GM06990 (cell line): ENCODE data around the gene CCDC171.
A peak's percentile ranks its signal among the peaks of the same experiment; 100 is the strongest.

Experiments
- DNase-seq: peaks from one replicate; pipeline ENCODE4 v3.0.0-alpha.2; 2011; ENCODE audit not compliant: insufficient read length; ENCODE audit errors: extremely low read depth
- H3K27me3 ChIP-seq: replicated peaks from 2 replicates; pipeline ENCODE4 v1.6.0; 2011; ENCODE audit warnings: low read length; ENCODE audit not compliant: control insufficient read depth, insufficient read depth
- H3K36me3 ChIP-seq: 2 replicates; pipeline ENCODE4 v1.5.1; 2011; ENCODE audit warnings: low read length; ENCODE audit not compliant: control insufficient read depth, insufficient read depth
- H3K4me3 ChIP-seq: replicated peaks from 2 replicates; pipeline ENCODE4 v1.5.1; 2011; ENCODE audit warnings: low read depth, mild to moderate bottlenecking, control low read depth, low read length
- CTCF ChIP-seq: IDR thresholded peaks from 2 replicates; pipeline ENCODE4 v1.5.1; 2011; ENCODE audit warnings: low read length, control low read depth, mild to moderate bottlenecking, inconsistent platforms; ENCODE audit not compliant: insufficient read depth, poor library complexity, severe bottlenecking

The CCDC171 gene

GRCh38 chr9:15635752-15636151 lies 82.9 kb downstream of the CCDC171 start:
- no peak for DNase-seq
- TF ChIP-seq CTCF = no peak
- Histone ChIP-seq H3K36me3 (no peaks in the 10 kb centered on the region), H3K4me3 (no peak overlapping the region), H3K27me3 (no peaks in the 10 kb centered on the region)

DNA sequence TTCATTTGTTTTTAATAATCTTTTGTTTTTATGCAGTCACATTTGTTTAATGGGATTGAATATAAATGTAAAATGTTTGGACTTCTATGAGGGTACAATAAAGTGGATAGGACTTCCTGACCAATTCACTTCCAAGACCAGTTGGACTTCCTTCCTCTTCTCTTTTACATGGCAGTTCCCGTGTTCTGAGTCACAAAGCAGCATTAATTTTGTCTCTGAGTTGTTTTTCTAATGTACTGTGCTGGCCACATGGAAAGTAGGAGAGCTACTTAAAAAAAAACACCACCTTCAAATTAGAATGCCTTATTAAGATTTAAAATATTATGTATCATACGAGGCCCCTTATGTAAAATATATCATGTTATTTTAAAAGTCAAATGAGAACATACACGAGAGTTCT lies 87.3 kb downstream of the CCDC171 start:
- Histone ChIP-seq H3K4me3 (no peak overlapping the region), H3K27me3 (no peaks in the 10 kb centered on the region), H3K36me3 (no peaks in the 10 kb centered on the region)
- TF ChIP-seq CTCF = no peak
- no peak for DNase-seq

DNA sequence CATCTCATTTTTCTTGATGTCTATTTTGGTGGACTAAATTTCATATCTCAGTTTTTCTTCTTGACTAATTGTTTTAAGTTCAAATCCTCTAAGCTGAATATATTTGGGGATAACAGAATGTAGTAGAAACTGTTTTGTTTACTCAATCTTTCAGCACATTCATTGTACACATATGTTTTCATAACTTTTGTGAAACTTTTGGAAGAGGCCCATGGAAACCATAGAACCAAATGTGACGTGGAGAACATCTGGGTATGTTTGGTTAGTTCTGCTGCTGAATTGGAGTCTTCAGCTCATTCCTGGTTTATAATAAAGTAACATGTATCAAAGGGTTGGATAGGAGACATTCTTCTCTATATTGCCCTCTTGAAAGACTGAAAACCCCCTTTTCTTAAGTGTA lies 88.4 kb downstream of the CCDC171 start:
- DNase-seq = no peak
- TF ChIP-seq CTCF = no peak
- no peak overlapping the region for H3K4me3 ChIP-seq
- no peaks in the 10 kb centered on the region for H3K36me3 ChIP-seq
- H3K27me3 ChIP-seq = no peaks in the 10 kb centered on the region

DNA sequence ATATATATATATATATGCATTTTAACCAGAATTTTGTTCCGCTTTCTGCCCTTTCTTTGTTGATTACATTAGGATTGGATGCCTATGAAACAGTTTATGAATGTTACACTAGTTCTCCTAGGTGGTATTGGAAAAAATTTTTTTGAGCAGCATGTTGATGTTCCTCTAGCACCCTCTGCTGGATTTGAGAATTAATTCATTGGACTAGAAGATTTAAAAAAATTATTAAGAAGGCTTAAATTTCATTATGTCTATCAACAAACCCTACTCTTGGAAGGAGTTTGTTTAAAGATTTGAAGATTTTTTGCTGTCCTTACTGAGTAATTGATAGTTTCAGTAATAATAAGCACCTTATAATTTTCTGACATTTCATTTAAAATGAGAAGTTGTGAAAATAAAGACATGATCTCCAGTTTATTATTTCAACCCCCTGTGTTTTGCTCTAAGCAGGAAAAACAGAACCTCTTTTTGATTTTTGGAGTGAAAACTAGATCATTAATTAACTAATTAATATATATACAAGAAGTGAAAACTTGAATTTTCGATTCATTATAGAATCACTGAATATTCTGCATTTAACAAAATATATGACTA lies 89.6 kb downstream of the CCDC171 start:
- Histone ChIP-seq H3K27me3 (no peaks in the 10 kb centered on the region), H3K36me3 (no peaks in the 10 kb centered on the region), H3K4me3 (no peak overlapping the region)
- no peak for DNase-seq
- peak; percentile 39 for TF ChIP-seq CTCF

DNA sequence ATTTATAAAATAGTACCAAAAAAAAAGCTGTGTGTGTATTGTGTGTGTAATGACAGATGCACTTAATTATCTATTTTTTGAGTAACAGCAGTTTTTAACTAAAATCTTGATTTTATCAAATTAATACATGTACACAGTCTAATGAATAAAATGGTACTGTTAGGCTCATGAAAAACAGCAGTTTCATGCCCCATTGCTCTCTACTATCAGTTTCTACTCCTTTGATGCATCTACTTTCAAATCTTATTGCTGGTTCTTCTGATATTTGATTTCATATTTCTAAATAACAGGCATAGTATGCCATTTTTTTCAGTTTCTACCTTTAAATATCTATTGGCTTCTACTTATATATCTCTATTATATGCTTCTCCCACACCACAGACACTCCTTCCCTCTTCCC lies 117.4 kb downstream of the CCDC171 start:
- TF ChIP-seq CTCF = no peak
- H3K4me3 ChIP-seq = no peak overlapping the region
- DNase-seq = no peak
- H3K36me3 ChIP-seq = no peaks in the 10 kb centered on the region
- no peaks in the 10 kb centered on the region for H3K27me3 ChIP-seq

GRCh38 chr9:15670894-15671293 lies 118.1 kb downstream of the CCDC171 start:
- no peaks in the 10 kb centered on the region for H3K27me3 ChIP-seq
- H3K36me3 ChIP-seq = no peaks in the 10 kb centered on the region
- DNase-seq = no peak
- TF ChIP-seq CTCF = no peak
- H3K4me3 ChIP-seq = no peak overlapping the region
